ENCODE results near the gene IBTK. TPM values are rescaled to one million over a fixed set of nuclear protein-coding genes. Genes with fewer than 3 reads are reported as not detected.
"Not testable (repeated sequence)": the region's sequence is repeated elsewhere in the genome, so short reads cannot be mapped to it uniquely, and the experiment has no call there.

Gene IBTK
- 40.6 TPM for total RNA-seq

GRCh38 chr6:82247505-82248272, at the start of gene IBTK:
IBTK (minus strand) TSS chr6:82247744; CDS start chr6:82240486, 7,258 bp downstream.
- peak; percentile 98 for DNase-seq (ENCODE audit: low spot score)

GRCh38 chr6:82283771-82284410, 36.3 kb upstream of the IBTK start:
- no peak for DNase-seq (ENCODE audit: low spot score)

GRCh38 chr6:82281550-82281949, 34.0 kb upstream of the IBTK start:
- not testable (repeated sequence) for DNase-seq (ENCODE audit: low spot score)

- no peak for DNase-seq (ENCODE audit: low spot score)
Measured at GRCh38 chr6:82277686-82278085, 30.1 kb upstream of the IBTK start.

- DNase-seq (ENCODE audit: low spot score) = no peak
Measured at GRCh38 chr6:82275686-82276085, 28.1 kb upstream of the IBTK start.

GRCh38 chr6:82273295-82273694, 25.8 kb upstream of the IBTK start:
- no peak for DNase-seq (ENCODE audit: low spot score)

- no peak for DNase-seq (ENCODE audit: low spot score)
Measured at GRCh38 chr6:82270881-82271635, 23.5 kb upstream of the IBTK start.

- no peak for DNase-seq (ENCODE audit: low spot score)
Measured at GRCh38 chr6:82268301-82268846, 20.8 kb upstream of the IBTK start.

GRCh38 chr6:82264824-82265223, 17.3 kb upstream of the IBTK start:
- no peak for DNase-seq (ENCODE audit: low spot score)

GRCh38 chr6:82264321-82264720, 16.8 kb upstream of the IBTK start:
- no peak for DNase-seq (ENCODE audit: low spot score)

- DNase-seq (ENCODE audit: low spot score) = no peak
Measured at GRCh38 chr6:82263916-82264315, 16.4 kb upstream of the IBTK start.

GRCh38 chr6:82260997-82261732, 13.6 kb upstream of the IBTK start:
- DNase-seq (ENCODE audit: low spot score) = no peak

GRCh38 chr6:82259389-82259788, 11.8 kb upstream of the IBTK start:
- DNase-seq (ENCODE audit: low spot score) = no peak

GRCh38 chr6:82257088-82257774, 9.7 kb upstream of the IBTK start:
- no peak for DNase-seq (ENCODE audit: low spot score)

GRCh38 chr6:82254722-82255121, 7.2 kb upstream of the IBTK start:
- not testable (repeated sequence) for DNase-seq (ENCODE audit: low spot score)

- no peak for DNase-seq (ENCODE audit: low spot score)
Measured at GRCh38 chr6:82251942-82252341, 4.4 kb upstream of the IBTK start.

GRCh38 chr6:82249381-82250253, 2.1 kb upstream of the IBTK start:
- no peak for DNase-seq (ENCODE audit: low spot score)

- DNase-seq (ENCODE audit: low spot score) = no peak
Measured at GRCh38 chr6:82248273-82248735, 760 bp upstream of the IBTK start.

GRCh38 chr6:82246802-82247504, 591 bp downstream of the IBTK start:
- DNase-seq (ENCODE audit: low spot score) = no peak
